ENCODE data around the gene MFNG. TPM values are rescaled to one million over a fixed set of nuclear protein-coding genes. Genes with fewer than 3 reads are reported as not detected.

MFNG gene
- total RNA-seq, 1 experiment from 2014 or later = not detected

DNA sequence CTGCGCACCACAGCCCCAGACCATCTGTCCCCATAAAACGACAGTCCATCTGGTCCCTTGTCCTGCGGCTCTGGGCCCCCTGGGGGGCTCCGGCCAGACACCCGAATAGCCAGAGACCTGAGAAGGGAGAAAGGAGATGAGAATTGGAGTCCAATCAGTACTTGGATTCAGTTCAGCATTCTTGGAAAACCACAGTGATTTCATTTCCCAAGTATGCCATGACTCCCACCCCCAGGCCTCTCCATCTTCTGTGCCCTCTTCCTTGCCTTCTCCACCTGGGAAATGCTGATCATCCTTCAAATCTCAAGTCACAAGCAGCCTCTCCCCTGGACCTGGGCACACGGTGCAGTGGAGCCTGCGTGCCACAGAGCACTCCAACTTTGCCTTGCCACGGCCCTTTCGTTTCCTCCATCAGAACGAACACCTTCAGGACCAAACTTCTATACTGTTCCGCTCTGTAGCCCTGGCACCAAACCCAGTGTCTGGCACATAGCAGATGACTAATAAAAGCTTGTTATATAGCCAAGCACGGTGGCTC, 10.9 kb upstream of the MFNG start:
- no peak for DNase-seq (ENCODE audit: extremely low read depth, low read depth)

DNA sequence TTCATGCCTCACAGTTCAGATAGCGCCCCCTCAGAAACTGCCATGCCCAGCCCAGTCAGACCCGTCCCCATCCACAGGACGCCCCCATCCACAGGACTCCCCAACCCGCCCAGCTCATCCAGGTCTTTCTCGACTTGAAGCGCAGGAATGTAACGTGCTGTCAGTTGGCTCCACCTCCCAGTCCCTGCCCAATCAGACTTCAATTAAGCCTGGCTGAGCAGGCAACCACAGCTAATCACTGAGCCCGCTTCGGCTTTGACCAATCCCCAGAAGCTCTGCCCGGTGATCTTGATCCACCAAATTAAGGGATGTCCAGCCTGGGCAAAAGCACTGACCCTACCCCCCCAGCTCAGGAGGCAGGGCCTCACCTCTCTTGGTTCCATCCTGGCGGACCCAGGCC, 10.5 kb upstream of the MFNG start:
- no peak for DNase-seq (ENCODE audit: extremely low read depth, low read depth)

DNA sequence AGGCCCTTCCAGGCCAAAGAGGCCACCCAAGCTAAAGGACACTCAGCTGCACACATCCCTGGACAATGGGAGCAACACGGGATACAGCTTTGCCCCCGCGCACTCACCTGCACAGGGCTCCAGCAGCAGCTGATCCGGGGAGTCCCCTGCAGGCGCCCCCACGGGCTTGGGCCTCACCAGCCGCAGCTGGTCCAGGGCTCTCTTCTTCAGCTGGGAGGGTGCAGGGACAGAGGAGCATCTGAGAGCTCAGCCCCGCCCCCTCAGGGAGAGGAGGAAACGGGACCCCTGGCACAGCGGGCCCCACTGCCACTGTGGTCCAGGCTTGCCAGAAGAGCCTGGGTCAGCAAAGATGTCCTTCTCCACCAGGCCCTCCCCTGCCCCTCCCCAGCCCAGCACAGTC, 7.8 kb upstream of the MFNG start:
- no peak for DNase-seq (ENCODE audit: extremely low read depth, low read depth)

DNA sequence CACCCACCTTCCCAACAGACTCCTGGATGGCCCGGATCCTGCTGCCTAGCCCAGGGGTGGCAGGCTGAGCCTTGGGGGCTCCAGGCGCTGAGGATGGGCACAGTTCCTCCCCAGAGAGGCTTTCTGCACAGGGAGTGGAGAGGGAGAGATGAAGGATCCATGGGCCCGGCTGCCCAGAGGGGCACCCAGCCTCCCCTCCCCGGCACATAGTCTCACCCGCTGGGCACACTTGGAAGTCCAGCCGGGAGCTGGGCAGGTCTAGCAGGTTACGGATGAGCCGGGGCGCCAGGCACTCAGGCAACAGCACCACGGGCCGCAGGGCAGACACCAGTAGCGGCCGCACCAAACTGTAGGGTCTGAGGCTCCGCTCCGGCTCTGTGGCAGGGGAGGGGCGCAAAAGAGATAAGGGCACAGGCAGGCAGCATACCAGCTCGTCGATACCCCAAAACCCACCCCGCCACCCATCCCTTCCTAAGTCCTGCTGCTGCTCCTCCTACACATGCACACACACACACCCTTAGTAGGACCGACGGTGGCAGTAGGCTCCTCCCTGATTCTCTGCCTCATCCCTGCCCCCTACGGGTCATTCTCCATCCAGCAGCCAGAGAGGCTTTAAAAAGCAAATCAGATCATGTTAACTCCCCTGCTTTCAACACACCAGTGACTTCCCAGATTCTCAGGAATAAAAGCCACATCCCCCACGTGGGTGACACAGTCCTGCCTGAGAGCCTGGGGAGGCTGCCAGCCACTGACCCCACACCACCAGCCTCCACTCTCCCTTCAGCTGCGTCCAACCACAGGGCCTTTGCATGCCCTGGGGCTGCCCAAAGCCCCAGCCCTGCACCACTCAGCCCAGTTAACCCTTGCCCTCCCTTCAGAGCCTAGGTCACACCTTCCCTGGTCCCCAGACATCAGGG, 6.5 kb upstream of the MFNG start:
- DNase-seq (ENCODE audit: extremely low read depth, low read depth) = no peak

DNA sequence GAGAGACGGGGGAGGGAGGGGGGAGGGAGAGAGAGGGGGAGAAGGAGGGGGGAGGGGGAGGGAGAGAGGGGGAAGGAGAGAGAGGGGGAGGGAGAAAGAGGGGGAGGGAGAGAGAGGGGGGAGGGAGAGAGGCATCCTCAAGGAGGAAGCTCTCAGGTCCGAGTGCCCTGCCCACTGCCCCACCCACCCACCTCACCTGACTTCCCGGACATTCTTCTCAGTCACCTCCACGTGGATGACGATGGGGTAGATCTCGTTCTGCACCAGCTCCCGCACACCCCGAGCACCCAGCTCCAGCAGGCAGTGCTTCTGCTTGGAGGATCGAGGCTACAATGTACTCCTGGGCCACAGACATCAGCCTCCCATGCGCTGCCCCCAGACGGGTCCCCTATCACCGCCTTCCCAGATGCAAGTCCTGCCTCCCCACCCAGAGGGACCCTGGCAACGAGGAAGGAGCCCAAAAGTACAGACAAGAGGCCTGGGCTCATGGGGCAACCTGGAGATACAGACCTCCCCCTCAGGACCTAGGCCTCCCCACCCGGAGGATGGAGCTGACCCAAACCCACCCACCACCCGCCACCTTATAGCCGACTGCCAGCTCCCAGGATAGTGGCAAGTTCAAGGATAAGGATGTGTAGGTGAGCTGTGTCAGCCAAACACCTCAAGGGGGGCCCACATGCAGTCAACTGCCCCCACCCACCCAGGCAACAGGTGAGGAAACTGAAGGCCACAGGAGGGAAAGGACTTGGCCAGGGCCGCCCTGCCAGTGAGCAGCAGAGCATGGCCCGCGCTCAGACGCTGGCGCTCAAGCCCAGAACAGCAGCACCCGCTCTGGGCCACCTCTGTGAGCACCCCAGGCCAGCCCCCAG, 5.6 kb upstream of the MFNG start:
- no peak for DNase-seq (ENCODE audit: extremely low read depth, low read depth)

DNA sequence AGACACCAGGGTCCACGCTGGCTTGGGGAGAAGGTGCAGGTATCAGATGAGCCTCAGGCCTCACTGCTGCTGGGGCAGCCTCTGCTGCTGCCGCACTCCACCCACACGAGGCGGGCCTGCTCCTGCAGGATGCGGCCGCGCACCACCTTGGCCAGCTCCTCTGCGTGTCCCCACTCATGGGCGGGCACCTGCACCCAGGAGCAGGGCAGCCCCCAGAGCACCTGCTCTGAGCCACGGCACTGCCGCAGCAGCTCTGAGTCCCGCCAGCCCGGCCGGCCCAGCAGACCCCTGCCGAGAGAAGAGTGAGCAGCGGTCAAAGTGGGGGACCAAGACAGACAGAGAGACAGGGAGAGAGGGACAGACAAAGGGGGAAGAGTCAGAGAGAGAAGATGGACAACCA, 4.9 kb upstream of the MFNG start:
- no peak for DNase-seq (ENCODE audit: extremely low read depth, low read depth)

DNA sequence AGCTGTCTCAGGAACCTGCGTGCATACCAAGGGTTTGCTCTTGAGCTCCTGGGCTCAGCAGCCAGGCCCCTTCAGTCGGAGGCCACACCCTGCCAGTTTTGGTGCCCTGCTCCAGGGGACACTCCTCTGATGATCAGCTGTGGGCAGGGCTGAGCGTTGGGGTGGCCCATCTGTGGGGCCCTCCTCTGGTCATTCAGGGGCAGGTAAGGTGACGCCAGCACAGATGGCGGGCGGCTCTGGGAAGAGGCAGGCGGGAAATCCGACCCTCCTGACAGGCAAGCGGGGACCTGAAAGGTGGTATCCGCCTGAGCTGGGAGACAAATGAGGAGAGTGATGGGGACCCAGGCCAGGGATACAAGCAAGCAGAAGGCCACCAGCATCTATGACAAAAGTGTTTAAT, 3.8 kb upstream of the MFNG start:
- no peak for DNase-seq (ENCODE audit: extremely low read depth, low read depth)

DNA sequence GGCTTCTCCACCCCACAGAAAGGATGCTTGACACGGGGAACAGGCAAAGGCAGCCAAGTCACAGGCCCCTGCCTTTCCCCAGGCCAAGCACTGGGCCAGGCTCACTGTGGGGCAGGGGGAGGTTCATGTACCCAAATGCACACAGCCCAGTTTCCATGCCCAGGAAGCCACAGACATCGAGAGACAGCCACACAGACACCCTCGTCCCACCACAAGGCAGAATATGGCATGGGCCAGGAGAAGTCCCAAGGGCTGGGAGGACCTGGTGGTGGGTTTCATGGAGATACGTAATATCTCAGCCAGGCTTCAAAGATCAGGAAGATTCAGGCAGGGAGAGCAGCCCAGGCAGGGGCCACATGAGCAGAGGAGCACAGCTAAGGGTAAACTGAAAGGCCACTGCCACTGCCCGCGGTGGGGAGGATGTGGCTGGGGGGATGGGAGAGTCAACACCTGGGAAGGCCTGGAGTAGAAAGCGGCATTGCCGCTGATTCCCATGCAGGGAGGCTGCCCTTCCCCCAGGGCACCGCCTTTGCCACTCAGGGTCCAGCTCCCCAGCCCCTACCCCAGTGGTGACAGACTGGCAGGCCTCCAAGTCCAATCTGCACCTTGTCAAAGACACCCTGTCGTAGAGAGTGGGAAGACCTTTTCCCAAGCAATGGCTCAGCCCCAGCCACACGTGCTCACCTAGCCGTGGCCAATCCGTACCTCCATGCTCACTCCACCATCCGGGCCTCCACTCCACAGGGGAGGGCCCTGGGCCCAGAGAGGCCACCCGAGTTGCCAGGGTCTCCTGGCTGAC, 2.4 kb upstream of the MFNG start:
- DNase-seq (ENCODE audit: extremely low read depth, low read depth) = no peak

DNA sequence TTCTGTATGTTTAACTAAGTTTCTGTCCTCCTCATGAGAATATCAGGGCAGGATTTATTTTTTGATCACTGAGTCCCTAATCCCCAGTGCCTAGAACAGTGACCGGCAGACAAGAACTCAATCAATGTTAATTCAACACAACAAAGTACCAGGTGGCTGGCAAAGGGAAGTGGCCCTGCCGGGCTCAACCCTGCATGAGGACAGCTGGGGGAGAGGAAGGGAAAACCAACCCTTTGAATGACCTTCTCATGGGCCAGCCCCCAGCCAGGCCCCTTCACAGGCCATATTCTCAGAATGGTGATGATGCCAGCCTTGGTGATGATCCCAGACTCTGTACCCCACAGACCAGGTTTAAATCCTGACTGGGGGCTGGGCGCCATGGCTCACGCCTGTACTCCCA, 1.4 kb upstream of the MFNG start:
- DNase-seq (ENCODE audit: extremely low read depth, low read depth) = no peak

DNA sequence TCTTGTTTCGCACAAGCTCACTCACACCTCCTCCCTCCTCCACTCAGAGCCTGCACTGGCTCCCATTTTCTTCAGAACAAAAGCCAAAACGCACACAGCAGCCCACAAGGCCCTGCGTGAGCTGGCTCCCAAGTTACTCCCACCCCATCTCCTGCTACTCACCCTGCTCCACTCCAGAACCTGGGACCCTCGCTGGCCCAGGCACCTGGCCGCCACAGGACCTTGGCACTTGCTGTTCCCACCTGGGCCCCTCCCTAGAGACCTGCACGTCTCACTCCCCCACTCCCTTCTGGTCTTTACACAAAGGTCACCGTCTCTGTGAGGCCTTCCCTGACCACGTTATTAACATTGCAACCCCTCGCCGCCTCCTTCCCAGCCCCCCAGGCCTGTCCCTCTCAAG, 945 bp upstream of the MFNG start:
- no peak for DNase-seq (ENCODE audit: extremely low read depth, low read depth)

DNA sequence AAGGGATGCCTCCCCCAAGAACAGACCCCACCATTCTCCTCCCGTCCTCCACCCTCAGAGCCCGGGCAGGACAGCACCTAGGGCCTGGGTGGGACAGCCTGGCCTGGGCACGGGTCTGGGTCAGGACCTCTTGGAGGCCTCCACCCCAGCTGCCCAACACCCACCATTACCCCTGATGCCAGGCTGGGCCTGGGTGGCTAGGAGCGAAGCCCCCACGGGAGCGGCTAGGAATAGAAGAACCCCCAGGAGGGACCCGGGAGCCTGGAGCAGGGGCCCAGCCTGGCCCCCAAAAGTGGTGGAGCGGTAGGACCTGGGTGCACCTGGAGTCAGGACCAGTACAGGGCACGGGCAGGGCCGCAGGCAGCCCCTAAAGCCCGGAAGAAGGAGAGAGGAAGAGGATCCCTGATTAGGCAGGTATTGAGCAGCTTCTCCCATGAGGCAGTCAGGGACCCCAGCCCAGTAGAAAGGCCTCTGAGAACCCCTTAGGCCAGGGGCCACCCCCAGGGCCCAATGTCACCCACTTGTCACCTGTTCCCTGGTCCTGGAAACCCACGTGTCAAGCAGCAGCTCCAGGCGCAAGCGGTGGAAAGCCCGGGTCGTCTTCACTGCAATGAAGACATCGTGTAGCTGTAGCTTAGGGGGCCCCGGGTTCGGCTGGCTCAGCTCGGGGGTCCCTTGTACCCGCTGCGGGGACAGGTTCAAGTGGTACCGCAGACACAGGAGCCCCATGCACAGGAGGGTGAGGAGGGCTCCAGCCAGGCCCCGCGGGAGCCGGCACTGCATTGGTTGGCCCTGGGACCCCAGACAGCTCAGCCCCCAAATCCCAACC, 575 bp downstream of the MFNG start:
- DNase-seq (ENCODE audit: extremely low read depth, low read depth) = no peak

DNA sequence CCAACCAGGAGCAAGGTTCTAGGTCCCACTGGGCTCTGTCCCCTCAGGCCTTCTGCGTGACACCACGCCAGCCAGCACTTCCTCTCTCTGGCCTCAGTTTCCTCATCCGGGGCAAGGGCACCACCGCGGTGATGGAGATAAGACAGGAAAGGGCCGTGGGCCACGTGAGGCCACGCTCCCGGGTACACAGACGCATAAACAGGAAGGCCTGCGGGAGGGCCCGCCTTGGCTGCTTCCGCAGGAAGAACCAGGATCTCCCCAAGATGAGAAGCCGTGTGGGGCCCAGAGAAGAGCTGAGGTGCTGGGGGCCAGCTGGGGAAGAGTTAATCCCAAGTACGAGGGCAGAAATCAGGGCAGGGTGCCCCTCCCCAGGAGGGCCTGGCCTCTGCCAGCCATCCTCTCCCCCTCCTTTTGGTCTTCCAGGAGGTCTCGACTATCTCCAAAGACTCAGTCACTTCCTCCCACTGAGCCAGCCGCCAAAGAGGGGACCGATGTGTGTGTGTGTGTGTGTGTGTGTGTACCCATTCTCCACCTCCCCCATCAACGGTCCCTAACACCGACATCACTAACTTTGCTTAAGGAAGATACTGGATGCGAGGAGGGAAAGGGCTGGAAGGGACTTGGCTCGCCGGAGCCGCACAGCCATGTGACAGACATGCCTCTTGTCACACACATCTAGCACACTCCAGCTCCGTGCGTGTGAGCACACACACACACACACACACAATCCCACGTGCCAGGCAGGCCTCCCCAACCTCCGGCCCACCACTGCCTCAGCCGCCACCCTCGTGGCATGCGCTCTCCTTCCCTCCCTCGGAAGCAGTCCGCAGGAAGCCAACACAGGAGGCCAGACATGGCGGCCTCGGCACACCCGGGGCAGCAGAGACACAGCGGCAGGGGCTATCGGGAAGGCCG, 1.4 kb downstream of the MFNG start:
- DNase-seq (ENCODE audit: extremely low read depth, low read depth) = no peak

DNA sequence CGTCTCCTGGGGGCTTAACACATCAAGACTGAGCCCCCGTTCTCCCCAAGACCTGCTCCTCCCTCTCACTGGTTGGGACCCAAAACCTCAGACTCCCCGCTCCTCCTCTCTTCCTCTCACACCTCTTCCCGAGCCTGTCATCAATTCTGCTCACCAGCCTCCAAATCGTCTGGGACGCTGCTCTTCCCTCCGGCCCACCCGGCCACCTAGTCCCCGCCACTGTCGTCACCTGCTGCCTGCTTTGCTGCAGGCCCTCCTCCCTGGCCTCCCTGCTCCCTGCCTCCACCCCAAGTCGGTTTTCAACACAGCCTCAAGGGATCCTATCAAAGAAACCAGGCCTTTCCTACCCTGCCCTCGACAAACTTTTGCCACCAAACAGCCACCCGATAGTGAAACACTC, 3.1 kb downstream of the MFNG start:
- no peak for DNase-seq (ENCODE audit: extremely low read depth, low read depth)

DNA sequence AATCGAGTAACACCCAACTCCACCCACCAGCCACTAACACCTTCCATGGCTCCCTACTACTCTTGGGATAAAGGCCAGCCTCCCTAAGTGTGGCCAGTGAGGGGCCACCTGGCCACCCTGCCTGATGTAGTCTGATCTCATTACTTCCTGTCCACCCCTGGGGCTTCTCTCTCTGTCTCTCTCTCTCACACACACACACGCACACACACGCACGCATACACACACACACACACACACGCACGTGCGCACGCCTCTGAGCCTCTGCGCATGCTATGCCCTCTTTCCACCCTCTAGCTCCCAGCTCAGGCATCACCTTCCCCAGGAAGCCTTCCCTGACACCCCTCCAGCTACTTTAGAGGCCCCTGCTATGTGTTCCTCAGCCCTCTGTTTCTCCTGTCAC, 3.9 kb downstream of the MFNG start:
- no peak for DNase-seq (ENCODE audit: extremely low read depth, low read depth)

DNA sequence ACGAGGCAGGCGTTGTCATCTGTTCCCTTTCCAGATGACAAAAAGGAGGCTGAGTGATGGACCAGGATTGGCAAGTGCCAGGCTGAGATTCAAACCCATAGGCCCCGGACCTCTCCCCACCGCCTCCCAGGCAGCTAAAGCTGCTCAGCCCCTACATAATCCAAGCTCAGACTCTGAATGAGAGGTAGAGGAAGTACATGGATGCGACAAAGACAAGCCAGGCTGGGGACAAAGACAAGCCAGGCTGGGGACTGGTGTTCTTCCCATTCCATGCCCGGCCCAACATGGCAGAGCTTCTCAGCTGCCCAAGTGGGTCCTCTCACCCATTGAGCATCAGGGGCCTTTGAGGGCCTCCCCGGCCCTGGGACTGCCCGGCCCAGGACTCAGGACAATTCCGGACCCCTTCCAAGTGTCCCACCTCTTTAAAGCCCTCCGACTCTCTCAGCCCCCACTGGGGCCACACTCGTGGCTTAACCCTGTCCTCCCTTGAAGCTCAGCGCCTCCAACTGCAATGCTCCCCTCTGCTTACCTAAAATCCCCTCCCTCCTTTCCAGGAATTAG, 4.8 kb downstream of the MFNG start:
- no peak for DNase-seq (ENCODE audit: extremely low read depth, low read depth)

DNA sequence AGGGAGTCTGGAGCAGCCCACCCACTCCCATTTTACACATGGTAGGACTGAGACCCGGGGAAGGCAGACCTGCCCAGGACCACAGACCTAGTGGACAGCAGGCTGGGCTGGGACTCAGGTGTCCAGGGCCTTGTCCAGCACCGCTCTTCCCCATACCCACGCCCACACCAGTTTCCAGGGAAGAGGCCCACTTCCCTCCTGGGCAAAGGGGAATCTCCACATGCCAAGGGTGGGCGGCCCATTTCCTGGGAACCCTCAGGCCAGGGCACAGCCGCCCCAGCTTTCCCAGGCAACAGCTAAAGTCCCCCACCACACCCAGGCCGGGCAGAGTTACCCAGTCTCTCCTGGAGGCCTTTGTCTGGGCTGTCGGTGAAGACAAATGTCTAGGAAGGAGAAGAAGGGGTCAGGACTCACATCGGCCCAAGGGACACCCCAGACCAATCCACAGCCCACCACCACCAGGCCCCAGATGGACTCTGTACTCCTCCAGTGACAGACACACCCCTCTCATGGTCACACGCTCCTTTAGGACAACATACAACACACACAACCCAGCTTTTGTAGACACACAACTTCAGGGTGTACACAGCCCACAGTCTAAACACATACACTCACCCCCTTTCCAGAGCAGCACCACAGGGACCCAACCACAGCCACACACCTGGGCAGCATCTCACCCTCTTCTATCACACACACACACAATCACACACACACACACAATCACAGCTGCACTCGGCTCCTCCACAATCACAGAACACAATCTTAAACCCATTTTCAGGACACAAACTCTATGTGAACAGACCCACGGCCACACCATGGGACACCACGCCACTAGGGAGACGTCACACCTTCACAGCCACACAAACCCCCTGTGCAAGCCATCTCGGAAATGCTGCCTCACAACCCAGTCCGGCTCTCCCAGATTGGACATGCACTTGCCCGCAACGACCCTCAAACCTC, 5.5 kb downstream of the MFNG start:
- no peak for DNase-seq (ENCODE audit: extremely low read depth, low read depth)

DNA sequence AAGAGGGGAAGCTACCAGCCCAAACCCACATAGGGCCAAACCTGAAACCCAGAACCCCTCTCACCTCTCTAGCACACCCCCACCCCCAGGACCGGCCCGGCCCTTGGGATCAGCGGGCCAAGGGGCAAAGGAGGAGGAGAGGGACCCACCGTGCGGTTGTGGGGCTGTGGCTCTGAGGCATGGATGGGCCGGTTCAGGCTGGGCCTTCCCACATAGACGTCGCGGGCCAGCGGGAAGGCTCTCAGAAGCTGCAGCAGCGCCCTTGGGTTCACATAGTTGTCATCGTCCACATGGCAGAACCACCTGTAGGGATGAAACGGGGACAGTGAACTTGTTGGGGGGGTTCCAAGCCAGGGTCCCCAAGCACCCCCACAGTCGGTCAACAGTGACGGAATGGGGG, 7.0 kb downstream of the MFNG start:
- no peak for DNase-seq (ENCODE audit: extremely low read depth, low read depth)

Measured in NCI-H460 (cell line).